Right lobe of liver (tissue), 4 donors: ENCODE data around the gene ANTXRL.

Experiments used
- CTCF ChIP-seq, 4 donors: fragments of 200-600 bp in 3 of 4; fragments of 450-650 bp in 1 of 4; IDR thresholded peaks; one replicate each; pipeline versions ENCODE4 v1.5.1 to v1.8.0; 2016 to 2022; ENCODE audit warnings: antibody characterized with exemption in 4 of 4, mild to moderate bottlenecking in 2 of 4
- POLR2A ChIP-seq: fragments of 450-650 bp; IDR thresholded peaks from one replicate; pipeline ENCODE4 v1.6.1; 2017; ENCODE audit warnings: antibody characterized with exemption, mild to moderate bottlenecking
- donor health status: DM: no; HTN: no; CAD: no.
- donor health status: DM: no; HTN: no; CAD: no.
- donor health status: DM: no; HTN: yes; CAD: no.

- TF ChIP-seq CTCF (IDR thresholded peaks at IDR 0.05) = peak; percentile 3 to 37 (median 34)
- TF ChIP-seq POLR2A = no peak
These were observed 38.2 kb downstream of the ANTXRL start for GRCh38 chr10:46325021-46325420.
